ENCODE measurements around the gene TIGD3. TPM values are rescaled to one million over a fixed set of nuclear protein-coding genes. Genes with fewer than 3 reads are reported as not detected.

TIGD3 gene
- total and polyA plus RNA-seq, 9 of the 15 experiments (the other 6 are each of a cell fraction or from before 2014, with no cell fraction given), result 0.06 to 1.3 (median 0.56) TPM

DNA sequence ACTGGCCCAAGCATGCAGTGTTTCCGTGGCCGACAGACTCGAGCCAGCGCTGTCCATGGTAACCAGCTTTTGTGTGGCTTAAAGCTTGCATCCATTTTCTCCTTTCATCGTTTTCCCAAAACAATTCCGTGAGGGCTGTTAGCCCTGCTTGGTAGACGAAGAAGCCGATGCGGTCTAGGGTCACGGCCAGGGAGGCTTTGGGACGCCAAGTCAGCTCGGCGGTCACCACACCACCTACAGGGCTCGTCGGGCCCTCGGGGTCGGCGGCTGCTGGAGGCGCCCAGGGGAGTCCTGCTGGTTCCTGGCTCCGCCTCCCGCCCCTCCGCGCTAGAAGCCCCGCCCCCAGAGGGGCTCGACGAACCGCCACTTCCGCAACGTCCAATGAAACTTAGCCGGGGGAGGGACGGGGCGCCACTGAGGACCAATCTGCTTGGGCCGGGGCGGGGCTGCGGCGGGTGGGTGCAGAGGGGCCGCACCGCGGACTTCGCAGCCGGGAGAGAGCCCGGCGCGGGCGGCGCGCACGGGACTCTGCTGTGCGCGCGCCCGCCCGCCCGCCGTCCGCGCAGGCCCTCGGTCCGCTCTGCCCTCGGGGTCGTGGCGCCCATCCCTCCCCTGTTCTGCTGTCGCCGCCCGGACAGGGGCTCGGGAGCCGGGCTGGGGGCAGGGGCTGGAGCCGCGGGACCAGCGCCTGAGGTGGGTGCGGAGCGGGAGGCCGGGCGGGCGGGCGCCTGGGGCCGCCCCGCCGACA is at the start of gene TIGD3 (continued):
- TF ChIP-seq, protein P1, sequence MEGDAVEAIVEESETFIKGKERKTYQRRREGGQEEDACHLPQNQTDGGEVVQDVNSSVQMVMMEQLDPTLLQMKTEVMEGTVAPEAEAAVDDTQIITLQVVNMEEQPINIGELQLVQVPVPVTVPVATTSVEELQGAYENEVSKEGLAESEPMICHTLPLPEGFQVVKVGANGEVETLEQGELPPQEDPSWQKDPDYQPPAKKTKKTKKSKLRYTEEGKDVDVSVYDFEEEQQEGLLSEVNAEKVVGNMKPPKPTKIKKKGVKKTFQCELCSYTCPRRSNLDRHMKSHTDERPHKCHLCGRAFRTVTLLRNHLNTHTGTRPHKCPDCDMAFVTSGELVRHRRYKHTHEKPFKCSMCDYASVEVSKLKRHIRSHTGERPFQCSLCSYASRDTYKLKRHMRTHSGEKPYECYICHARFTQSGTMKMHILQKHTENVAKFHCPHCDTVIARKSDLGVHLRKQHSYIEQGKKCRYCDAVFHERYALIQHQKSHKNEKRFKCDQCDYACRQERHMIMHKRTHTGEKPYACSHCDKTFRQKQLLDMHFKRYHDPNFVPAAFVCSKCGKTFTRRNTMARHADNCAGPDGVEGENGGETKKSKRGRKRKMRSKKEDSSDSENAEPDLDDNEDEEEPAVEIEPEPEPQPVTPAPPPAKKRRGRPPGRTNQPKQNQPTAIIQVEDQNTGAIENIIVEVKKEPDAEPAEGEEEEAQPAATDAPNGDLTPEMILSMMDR (IDR thresholded peaks at IDR 0.05 in 2 of 3, conservative IDR thresholded peaks at IDR 0.05 in 1 of 3; ENCODE audit: insufficient read depth in 2 of 3, low read depth in 1 of 3, low read length in 3 of 3), result 0 out of 6 replicates have a peak, but pooled peaks of 1 of the 3 experiments have one; percentile 2
- TF ChIP-seq, protein P2, sequence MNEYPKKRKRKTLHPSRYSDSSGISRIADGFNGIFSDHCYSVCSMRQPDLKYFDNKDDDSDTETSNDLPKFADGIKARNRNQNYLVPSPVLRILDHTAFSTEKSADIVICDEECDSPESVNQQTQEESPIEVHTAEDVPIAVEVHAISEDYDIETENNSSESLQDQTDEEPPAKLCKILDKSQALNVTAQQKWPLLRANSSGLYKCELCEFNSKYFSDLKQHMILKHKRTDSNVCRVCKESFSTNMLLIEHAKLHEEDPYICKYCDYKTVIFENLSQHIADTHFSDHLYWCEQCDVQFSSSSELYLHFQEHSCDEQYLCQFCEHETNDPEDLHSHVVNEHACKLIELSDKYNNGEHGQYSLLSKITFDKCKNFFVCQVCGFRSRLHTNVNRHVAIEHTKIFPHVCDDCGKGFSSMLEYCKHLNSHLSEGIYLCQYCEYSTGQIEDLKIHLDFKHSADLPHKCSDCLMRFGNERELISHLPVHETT (CRISPR knock-in tag; conservative IDR thresholded peaks at IDR 0.05 in 1 of 2, IDR thresholded peaks at IDR 0.05 in 1 of 2), result no peak
- no peak for TF ChIP-seq ZNF140 (CRISPR knock-in tag; IDR thresholded peaks at IDR 0.05)
- TF ChIP-seq NFE2L1 (tag; IDR thresholded peaks at IDR 0.05; ENCODE audit: borderline replicate concordance, low read depth), result no peak
- TF ChIP-seq CBFB (CRISPR knock-in tag; IDR thresholded peaks at IDR 0.05), result no peak
- TF ChIP-seq U2AF2 (optimal IDR thresholded peaks at IDR 0.05; ENCODE audit: low read depth, low read length), result no peak
- TF ChIP-seq MIER1 (IDR thresholded peaks at IDR 0.05; ENCODE audit: low read depth), result peak; percentile 87
- TF ChIP-seq NCOA4 (IDR thresholded peaks at IDR 0.05; ENCODE audit: partially characterized antibody), result no peak
